Measurements from ENCODE around the gene CYBA. TPM values are rescaled to one million over a fixed set of nuclear protein-coding genes. Genes with fewer than 3 reads are reported as not detected.

The CYBA gene
- polyA plus RNA-seq, 1 donor from 2014 or later, result 6.3 TPM

DNA sequence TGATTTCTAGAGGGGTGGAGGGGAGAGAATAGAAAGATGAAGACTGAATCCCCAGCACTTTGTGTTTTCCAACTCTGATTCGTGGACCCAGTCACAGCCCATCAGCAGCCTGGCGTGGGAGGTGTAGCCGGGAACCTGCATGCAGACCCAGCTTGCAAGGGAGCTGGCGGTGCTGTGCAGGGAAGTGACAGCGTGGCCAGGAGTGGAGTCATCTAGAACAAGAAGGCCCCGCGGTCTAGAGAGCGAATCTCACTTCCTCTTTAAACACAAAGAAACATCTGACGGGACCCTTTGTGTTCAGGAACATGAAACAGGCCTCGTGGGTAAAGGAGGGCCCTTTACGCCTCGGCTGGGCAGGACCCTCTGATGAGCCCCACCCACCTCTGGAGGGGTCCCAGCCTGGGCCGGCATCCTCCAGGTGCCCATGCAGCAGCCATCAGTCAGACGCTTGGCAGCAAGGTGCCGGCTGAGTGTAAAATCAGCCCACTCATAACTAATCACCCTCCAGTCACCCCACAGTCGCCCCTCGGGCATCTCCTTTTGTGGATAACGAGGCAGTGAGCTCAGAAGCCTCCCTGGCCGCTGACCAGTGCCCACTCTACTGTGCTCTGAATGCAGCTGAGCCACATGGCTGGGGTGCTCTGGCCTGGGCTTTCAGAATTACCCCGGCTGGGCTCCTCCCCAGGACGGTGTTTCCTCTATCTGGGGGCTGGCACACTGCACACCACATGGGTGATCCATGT is 31.0 kb upstream of the CYBA start:
- TF ChIP-seq MXI1 (conservative IDR thresholded peaks at IDR 0.05; ENCODE audit: poor library complexity, severe bottlenecking) (no peak), POLR2AphosphoS5 (IDR thresholded peaks at IDR 0.05) (no peak), SMC3 (conservative IDR thresholded peaks at IDR 0.05; ENCODE audit: poor library complexity) (no peak), TAF1 (IDR thresholded peaks at IDR 0.05; ENCODE audit: low read depth) (no peak), EZH2 (IDR thresholded peaks at IDR 0.05; ENCODE audit: borderline replicate concordance, insufficient read depth, low read length, poor library complexity, severe bottlenecking) (no peak)
- TF ChIP-seq, protein P1, sequence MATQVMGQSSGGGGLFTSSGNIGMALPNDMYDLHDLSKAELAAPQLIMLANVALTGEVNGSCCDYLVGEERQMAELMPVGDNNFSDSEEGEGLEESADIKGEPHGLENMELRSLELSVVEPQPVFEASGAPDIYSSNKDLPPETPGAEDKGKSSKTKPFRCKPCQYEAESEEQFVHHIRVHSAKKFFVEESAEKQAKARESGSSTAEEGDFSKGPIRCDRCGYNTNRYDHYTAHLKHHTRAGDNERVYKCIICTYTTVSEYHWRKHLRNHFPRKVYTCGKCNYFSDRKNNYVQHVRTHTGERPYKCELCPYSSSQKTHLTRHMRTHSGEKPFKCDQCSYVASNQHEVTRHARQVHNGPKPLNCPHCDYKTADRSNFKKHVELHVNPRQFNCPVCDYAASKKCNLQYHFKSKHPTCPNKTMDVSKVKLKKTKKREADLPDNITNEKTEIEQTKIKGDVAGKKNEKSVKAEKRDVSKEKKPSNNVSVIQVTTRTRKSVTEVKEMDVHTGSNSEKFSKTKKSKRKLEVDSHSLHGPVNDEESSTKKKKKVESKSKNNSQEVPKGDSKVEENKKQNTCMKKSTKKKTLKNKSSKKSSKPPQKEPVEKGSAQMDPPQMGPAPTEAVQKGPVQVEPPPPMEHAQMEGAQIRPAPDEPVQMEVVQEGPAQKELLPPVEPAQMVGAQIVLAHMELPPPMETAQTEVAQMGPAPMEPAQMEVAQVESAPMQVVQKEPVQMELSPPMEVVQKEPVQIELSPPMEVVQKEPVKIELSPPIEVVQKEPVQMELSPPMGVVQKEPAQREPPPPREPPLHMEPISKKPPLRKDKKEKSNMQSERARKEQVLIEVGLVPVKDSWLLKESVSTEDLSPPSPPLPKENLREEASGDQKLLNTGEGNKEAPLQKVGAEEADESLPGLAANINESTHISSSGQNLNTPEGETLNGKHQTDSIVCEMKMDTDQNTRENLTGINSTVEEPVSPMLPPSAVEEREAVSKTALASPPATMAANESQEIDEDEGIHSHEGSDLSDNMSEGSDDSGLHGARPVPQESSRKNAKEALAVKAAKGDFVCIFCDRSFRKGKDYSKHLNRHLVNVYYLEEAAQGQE (IDR thresholded peaks at IDR 0.05; ENCODE audit: borderline replicate concordance), result no peak
- TF ChIP-seq, protein P2, sequence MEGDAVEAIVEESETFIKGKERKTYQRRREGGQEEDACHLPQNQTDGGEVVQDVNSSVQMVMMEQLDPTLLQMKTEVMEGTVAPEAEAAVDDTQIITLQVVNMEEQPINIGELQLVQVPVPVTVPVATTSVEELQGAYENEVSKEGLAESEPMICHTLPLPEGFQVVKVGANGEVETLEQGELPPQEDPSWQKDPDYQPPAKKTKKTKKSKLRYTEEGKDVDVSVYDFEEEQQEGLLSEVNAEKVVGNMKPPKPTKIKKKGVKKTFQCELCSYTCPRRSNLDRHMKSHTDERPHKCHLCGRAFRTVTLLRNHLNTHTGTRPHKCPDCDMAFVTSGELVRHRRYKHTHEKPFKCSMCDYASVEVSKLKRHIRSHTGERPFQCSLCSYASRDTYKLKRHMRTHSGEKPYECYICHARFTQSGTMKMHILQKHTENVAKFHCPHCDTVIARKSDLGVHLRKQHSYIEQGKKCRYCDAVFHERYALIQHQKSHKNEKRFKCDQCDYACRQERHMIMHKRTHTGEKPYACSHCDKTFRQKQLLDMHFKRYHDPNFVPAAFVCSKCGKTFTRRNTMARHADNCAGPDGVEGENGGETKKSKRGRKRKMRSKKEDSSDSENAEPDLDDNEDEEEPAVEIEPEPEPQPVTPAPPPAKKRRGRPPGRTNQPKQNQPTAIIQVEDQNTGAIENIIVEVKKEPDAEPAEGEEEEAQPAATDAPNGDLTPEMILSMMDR (IDR thresholded peaks at IDR 0.05; ENCODE audit: poor library complexity, severe bottlenecking), result no peak
- H3K36me3 ChIP-seq (ENCODE audit: insufficient read depth, low read length), result no peaks in the 10 kb centered on the region
- no peaks in the 10 kb centered on the region for H4K20me1 ChIP-seq (ENCODE audit: insufficient read depth)
- H2AFZ ChIP-seq (ENCODE audit: low read depth, low read length), result no peak overlapping the region
- peaks cover 27% of the 10 kb centered on the region for H3K27me3 ChIP-seq (ENCODE audit: insufficient read depth, low read depth, low read length)
- H3K9me3 ChIP-seq (ENCODE audit: low read length), result no peaks in the 10 kb centered on the region
- no peak overlapping the region for H3K27ac ChIP-seq (ENCODE audit: low read length)
- H3K79me2 ChIP-seq (replicated peaks; ENCODE audit: insufficient read depth, low read length), result no peaks in the 10 kb centered on the region
- no peaks in the 10 kb centered on the region for H3K9me2 ChIP-seq (ENCODE audit: insufficient read depth, low read length)
- H3K9ac ChIP-seq (ENCODE audit: low read length), result no peak overlapping the region
- no peak overlapping the region for H3K4me3 ChIP-seq (ENCODE audit: low read length)
- H3F3A ChIP-seq (ENCODE audit: insufficient read depth, low read length, poor library complexity, severe bottlenecking), result no peaks in the 10 kb centered on the region
- no peak overlapping the region for H3K4me2 ChIP-seq (ENCODE audit: low read length)

DNA sequence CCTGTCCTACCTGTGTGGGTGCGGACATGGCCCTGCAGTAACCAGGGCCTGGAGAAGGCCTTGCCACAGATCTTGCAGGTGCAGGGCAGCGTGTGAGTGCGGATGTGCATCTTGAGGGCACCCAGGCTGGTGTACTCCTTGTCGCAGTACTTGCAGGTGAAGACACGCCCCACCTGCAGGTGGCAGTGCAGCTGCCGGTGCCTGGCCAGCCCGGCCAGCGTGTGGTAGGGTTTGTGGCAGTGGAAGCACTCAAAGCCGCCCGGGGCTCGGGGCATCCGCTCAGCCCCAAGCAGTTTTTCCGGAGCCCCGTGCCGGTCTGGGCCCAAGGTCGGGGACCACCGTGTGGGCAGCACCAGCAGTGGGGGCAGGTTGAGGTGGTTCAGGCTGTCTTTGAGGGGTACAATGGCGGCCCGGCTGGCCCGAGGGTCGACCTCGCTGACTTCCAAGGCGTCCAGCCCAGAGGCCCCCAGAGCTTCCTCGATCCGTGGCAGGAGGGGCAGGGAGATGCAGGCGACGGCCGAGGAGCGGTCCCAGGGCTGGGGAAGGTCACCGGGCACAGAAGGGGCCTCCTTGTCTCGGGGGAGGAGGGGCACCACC is 30.3 kb upstream of the CYBA start:
- H2AFZ ChIP-seq (ENCODE audit: low read depth, low read length), result no peak overlapping the region

More for the DNA sequence above, 30.3 kb upstream of the CYBA start:
- H3K36me3 ChIP-seq (ENCODE audit: insufficient read depth, low read length), result no peaks in the 10 kb centered on the region
- no peak overlapping the region for H3K4me3 ChIP-seq (ENCODE audit: low read length)
- no peaks in the 10 kb centered on the region for H3K79me2 ChIP-seq (replicated peaks; ENCODE audit: insufficient read depth, low read length)
- peaks cover 20% of the 10 kb centered on the region for H3K27me3 ChIP-seq (ENCODE audit: insufficient read depth, low read depth, low read length)
- no peaks in the 10 kb centered on the region for H3K9me3 ChIP-seq (ENCODE audit: low read length)
- no peaks in the 10 kb centered on the region for H3F3A ChIP-seq (ENCODE audit: insufficient read depth, low read length, poor library complexity, severe bottlenecking)
- no peaks in the 10 kb centered on the region for H3K9me2 ChIP-seq (ENCODE audit: insufficient read depth, low read length)
- no peak overlapping the region for H3K9ac ChIP-seq (ENCODE audit: low read length)
- no peak overlapping the region for H3K4me2 ChIP-seq (ENCODE audit: low read length)
- TF ChIP-seq, protein P2 (IDR thresholded peaks at IDR 0.05; ENCODE audit: poor library complexity, severe bottlenecking), result peak; percentile 19
- TF ChIP-seq, protein P1 (IDR thresholded peaks at IDR 0.05; ENCODE audit: borderline replicate concordance), result no peak
- H4K20me1 ChIP-seq (ENCODE audit: insufficient read depth), result no peaks in the 10 kb centered on the region
- H3K27ac ChIP-seq (ENCODE audit: low read length), result no peak overlapping the region
